GM23338 (cell line): ENCODE results near the gene AZIN2. TPM values are rescaled to one million over a fixed set of nuclear protein-coding genes. Genes with fewer than 3 reads are reported as not detected.

Source experiments
- ATAC-seq: fragments of 200-7000 bp; cut with Tn5 transposase; 3 replicates; pipeline ENCODE4 v1.9.1; 2020
- DNase-seq: peaks from one replicate; pipeline ENCODE4 v3.0.0-alpha.2; 2015; ENCODE audit warnings: low spot score
- H2AFZ ChIP-seq: fragments of 200-600 bp; sonication (generic); 2 replicates; pipeline ENCODE4 v1.8.0; 2016; ENCODE audit warnings: antibody characterized with exemption, mild to moderate bottlenecking, moderate library complexity
- H3F3A ChIP-seq: fragments of 200-600 bp; sonication (generic); replicated peaks from 2 replicates; pipeline ENCODE4 v1.8.0; 2017; ENCODE audit warnings: antibody characterized with exemption, mixed run types, low read depth
- H3K27ac ChIP-seq: fragments of 200-600 bp; sonication (generic); 2 replicates; pipeline ENCODE4 v1.6.1; 2016; ENCODE audit warnings: low read depth
- H3K27me3 ChIP-seq: fragments of 200-600 bp; sonication (generic); 2 replicates; pipeline ENCODE4 v1.8.0; 2016; ENCODE audit warnings: mild to moderate bottlenecking, mixed run types, moderate library complexity; ENCODE audit not compliant: insufficient read depth
- H3K36me3 ChIP-seq: fragments of 200-600 bp; sonication (generic); 2 replicates; pipeline ENCODE4 v1.8.0; 2016; ENCODE audit warnings: mild to moderate bottlenecking; ENCODE audit not compliant: insufficient read depth
- H3K4me1 ChIP-seq: fragments of 200-600 bp; sonication (generic); 2 replicates; pipeline ENCODE4 v1.8.0; 2016; ENCODE audit warnings: mild to moderate bottlenecking, moderate library complexity; ENCODE audit not compliant: insufficient read depth
- H3K4me2 ChIP-seq: fragments of 200-600 bp; sonication (generic); 2 replicates; pipeline ENCODE4 v1.7.1; 2017; ENCODE audit warnings: mixed run types
- H3K4me3 ChIP-seq: fragments of 200-600 bp; sonication (generic); 2 replicates; pipeline ENCODE4 v1.6.1; 2016; ENCODE audit warnings: mixed run types
- H3K79me2 ChIP-seq: fragments of 200-600 bp; sonication (generic); replicated peaks from 2 replicates; pipeline ENCODE4 v1.8.0; 2017; ENCODE audit warnings: mild to moderate bottlenecking; ENCODE audit not compliant: insufficient read depth
- H3K9me2 ChIP-seq: fragments of 200-600 bp; sonication (generic); 2 replicates; pipeline ENCODE4 v1.8.0; 2017; ENCODE audit not compliant: insufficient read depth
- H4K20me1 ChIP-seq: fragments of 200-600 bp; sonication (generic); replicated peaks from 2 replicates; pipeline ENCODE4 v1.8.0; 2017; ENCODE audit warnings: mild to moderate bottlenecking; ENCODE audit not compliant: insufficient read depth
- H3K27ac Mint-ChIP-seq: 2 replicates; pipeline ENCODE4 v1.8.0; 2020; ENCODE audit warnings: inconsistent platforms, mild to moderate bottlenecking, moderate library complexity, mixed read lengths
- H3K27me3 Mint-ChIP-seq: 3 replicates; pipeline ENCODE4 v1.8.0; 2022; ENCODE audit warnings: low read depth, mild to moderate bottlenecking, moderate library complexity, mixed read lengths, inconsistent platforms; ENCODE audit not compliant: insufficient read depth, poor library complexity
- H3K36me3 Mint-ChIP-seq: 3 replicates; pipeline ENCODE4 v1.8.0; 2021; ENCODE audit warnings: low read depth, mild to moderate bottlenecking, inconsistent platforms, moderate library complexity, mixed read lengths
- H3K4me1 Mint-ChIP-seq: 3 replicates; pipeline ENCODE4 v1.8.0; 2020; ENCODE audit warnings: mild to moderate bottlenecking, inconsistent platforms, mixed read lengths
- H3K4me3 Mint-ChIP-seq: 3 replicates; pipeline ENCODE4 v1.8.0; 2021; ENCODE audit warnings: moderate library complexity, mild to moderate bottlenecking, inconsistent platforms, mixed read lengths
- H3K9me3 Mint-ChIP-seq: 3 replicates; pipeline ENCODE4 v1.8.0; 2020; ENCODE audit warnings: moderate library complexity, mild to moderate bottlenecking, inconsistent platforms, mixed read lengths
- EZH2 ChIP-seq: fragments of 200-600 bp; sonication (generic); IDR thresholded peaks from one replicate; pipeline ENCODE4 v1.8.0; 2017; ENCODE audit warnings: antibody characterized with exemption, mild to moderate bottlenecking, low read depth; ENCODE audit not compliant: unreplicated experiment
- EZH2phosphoT487 ChIP-seq: fragments of 200-600 bp; sonication (generic); IDR thresholded peaks from one replicate; pipeline ENCODE4 v1.8.1; 2018; ENCODE audit warnings: antibody characterized with exemption; ENCODE audit not compliant: unreplicated experiment
- JUNB ChIP-seq: IDR thresholded peaks from one replicate; pipeline ENCODE4 v1.6.1; 2016; ENCODE audit warnings: antibody characterized with exemption; ENCODE audit not compliant: unreplicated experiment
- POLR2AphosphoS5 ChIP-seq: IDR thresholded peaks from 2 replicates; pipeline ENCODE4 v1.6.1; 2016; ENCODE audit warnings: antibody characterized with exemption, low read depth
- ZNF114 ChIP-seq: fragments of 250-450 bp; sonication (Bioruptor Pico); IDR thresholded peaks from 2 replicates; pipeline ENCODE4 v1.5.0; 2020; ENCODE audit warnings: mild to moderate bottlenecking, moderate library complexity
- polyA plus RNA-seq: library from polyadenylated mRNA; unstranded; fragments of >200 nt; fragmentation: Nextera tagmentation; extraction: Ambion mirVana; gene quantifications from 2 replicates; pipeline ENCODE4 v1.2.1, GENCODE V29; 2016
- total RNA-seq: library from RNA; depleted of rRNA; stranded (reverse); fragments of >200 nt; shearing (Covaris generic); gene quantifications from 2 replicates; pipeline ENCODE4 v1.2.3, GENCODE V29; 2014
- TF ChIP-seq, protein P1 (sequence below): IDR thresholded peaks from 2 replicates; pipeline ENCODE4 v1.6.1; 2016; ENCODE audit warnings: antibody characterized with exemption
- TF ChIP-seq, protein P2 (sequence below): IDR thresholded peaks from one replicate; pipeline ENCODE4 v1.6.1; 2018; ENCODE audit warnings: antibody characterized with exemption; ENCODE audit not compliant: unreplicated experiment
- TF ChIP-seq, protein P3 (sequence below), 2 experiments: fragments of 200-600 bp in 1 of 2; sonication (generic) in 1 of 2; conservative IDR thresholded peaks; 2 replicates each; pipeline versions ENCODE4 v1.5.1 to v1.6.1; 2016 to 2017; ENCODE audit warnings: antibody characterized with exemption in 2 of 2, low read depth in 2 of 2, mild to moderate bottlenecking in 2 of 2, moderate library complexity in 1 of 2

AZIN2 gene
- total and polyA plus RNA-seq, 2 experiments from 2014 or later = 0.37 to 1.2 TPM

DNA sequence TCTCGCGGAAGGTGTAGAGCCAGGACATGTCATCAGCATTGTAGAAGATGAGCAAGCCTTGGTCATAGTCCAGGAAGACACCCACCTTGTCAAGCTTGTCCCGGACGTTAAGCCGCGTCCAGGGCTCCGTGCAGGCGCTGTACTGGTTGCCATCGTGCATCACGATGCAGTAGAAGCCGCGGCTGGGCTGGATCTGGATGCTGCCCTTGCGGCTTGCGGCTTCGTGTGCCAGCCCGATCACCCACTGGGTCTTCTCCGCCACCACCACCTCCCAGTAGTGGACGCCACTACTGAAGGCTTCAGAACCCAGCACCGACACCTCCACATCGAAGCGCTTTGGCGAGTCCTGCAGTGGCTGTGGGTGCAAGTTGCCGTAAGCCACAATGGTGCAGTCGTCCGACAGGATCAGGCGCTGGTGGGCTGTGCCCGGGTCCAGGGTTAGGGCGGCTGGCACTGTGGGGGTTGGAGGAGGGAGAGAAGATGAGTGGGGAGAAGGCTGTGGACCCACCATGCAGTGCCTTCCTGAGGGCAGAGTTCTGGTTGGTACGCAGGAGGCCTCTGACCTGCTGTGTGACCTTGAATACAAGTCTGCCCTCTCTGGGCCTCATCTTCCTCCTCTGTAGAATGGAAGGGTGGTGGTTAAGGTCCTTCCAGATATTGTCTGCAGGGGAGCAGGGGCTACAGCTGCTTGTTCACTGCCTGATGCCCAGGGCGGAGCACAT lies 66.5 kb downstream of the AZIN2 start (continued):
- TF ChIP-seq, protein P1, sequence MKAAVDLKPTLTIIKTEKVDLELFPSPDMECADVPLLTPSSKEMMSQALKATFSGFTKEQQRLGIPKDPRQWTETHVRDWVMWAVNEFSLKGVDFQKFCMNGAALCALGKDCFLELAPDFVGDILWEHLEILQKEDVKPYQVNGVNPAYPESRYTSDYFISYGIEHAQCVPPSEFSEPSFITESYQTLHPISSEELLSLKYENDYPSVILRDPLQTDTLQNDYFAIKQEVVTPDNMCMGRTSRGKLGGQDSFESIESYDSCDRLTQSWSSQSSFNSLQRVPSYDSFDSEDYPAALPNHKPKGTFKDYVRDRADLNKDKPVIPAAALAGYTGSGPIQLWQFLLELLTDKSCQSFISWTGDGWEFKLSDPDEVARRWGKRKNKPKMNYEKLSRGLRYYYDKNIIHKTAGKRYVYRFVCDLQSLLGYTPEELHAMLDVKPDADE = no peak
- TF ChIP-seq, protein P2, sequence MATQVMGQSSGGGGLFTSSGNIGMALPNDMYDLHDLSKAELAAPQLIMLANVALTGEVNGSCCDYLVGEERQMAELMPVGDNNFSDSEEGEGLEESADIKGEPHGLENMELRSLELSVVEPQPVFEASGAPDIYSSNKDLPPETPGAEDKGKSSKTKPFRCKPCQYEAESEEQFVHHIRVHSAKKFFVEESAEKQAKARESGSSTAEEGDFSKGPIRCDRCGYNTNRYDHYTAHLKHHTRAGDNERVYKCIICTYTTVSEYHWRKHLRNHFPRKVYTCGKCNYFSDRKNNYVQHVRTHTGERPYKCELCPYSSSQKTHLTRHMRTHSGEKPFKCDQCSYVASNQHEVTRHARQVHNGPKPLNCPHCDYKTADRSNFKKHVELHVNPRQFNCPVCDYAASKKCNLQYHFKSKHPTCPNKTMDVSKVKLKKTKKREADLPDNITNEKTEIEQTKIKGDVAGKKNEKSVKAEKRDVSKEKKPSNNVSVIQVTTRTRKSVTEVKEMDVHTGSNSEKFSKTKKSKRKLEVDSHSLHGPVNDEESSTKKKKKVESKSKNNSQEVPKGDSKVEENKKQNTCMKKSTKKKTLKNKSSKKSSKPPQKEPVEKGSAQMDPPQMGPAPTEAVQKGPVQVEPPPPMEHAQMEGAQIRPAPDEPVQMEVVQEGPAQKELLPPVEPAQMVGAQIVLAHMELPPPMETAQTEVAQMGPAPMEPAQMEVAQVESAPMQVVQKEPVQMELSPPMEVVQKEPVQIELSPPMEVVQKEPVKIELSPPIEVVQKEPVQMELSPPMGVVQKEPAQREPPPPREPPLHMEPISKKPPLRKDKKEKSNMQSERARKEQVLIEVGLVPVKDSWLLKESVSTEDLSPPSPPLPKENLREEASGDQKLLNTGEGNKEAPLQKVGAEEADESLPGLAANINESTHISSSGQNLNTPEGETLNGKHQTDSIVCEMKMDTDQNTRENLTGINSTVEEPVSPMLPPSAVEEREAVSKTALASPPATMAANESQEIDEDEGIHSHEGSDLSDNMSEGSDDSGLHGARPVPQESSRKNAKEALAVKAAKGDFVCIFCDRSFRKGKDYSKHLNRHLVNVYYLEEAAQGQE = no peak
- TF ChIP-seq, protein P3, sequence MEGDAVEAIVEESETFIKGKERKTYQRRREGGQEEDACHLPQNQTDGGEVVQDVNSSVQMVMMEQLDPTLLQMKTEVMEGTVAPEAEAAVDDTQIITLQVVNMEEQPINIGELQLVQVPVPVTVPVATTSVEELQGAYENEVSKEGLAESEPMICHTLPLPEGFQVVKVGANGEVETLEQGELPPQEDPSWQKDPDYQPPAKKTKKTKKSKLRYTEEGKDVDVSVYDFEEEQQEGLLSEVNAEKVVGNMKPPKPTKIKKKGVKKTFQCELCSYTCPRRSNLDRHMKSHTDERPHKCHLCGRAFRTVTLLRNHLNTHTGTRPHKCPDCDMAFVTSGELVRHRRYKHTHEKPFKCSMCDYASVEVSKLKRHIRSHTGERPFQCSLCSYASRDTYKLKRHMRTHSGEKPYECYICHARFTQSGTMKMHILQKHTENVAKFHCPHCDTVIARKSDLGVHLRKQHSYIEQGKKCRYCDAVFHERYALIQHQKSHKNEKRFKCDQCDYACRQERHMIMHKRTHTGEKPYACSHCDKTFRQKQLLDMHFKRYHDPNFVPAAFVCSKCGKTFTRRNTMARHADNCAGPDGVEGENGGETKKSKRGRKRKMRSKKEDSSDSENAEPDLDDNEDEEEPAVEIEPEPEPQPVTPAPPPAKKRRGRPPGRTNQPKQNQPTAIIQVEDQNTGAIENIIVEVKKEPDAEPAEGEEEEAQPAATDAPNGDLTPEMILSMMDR (conservative IDR thresholded peaks at IDR 0.05; ENCODE audit: low read depth in 2 of 2) = no peak
- no peak for TF ChIP-seq POLR2AphosphoS5

DNA sequence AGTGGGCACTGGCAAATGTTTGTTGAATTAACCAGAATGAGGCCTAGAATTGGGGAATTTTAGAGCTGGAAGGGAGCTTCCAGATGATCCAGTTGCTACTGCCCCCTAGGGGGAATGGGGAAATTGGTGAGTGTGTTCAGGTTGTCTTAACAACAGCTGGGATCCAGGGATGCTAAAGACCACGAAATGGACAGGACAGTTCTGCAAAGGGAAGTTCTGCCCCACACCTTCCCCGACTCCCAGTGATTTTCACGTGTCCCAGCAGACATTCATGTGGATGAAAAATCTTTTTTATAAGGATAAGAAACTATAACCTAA lies 67.0 kb downstream of the AZIN2 start:
- Mint-ChIP-seq H3K27me3 (peaks cover 13% of the 10 kb centered on the region), H3K4me1 (peaks cover 41% of the 10 kb centered on the region), H3K27ac (no peak overlapping the region), H3K9me3 (no peaks in the 10 kb centered on the region), H3K36me3 (peaks cover 2% of the 10 kb centered on the region; the same call in 1 of the 3 replicates), H3K4me3 (no peak overlapping the region)
- Histone ChIP-seq H3F3A (peaks cover 7% of the 10 kb centered on the region; the same call in 1 of the 2 replicates), H3K79me2 (no peaks in the 10 kb centered on the region), H2AFZ (no peak overlapping the region), H3K9me2 (no peaks in the 10 kb centered on the region), H3K4me1 (peaks cover 19% of the 10 kb centered on the region), H4K20me1 (no peaks in the 10 kb centered on the region), H3K27ac (no peak overlapping the region), H3K4me3 (no peak overlapping the region), H3K4me2 (no peak overlapping the region), H3K36me3 (no peaks in the 10 kb centered on the region), H3K27me3 (no peaks in the 10 kb centered on the region)
- ATAC-seq (no peak), DNase-seq (peak; percentile 79)
- TF ChIP-seq, protein P1 = no peak
- TF ChIP-seq EZH2phosphoT487 = no peak
- TF ChIP-seq, protein P3 (conservative IDR thresholded peaks at IDR 0.05; ENCODE audit: low read depth in 2 of 2) = peak; percentile 70 to 77
- TF ChIP-seq ZNF114 = no peak
- TF ChIP-seq EZH2 = no peak
- no peak for TF ChIP-seq JUNB
